HCT116 (cell line): ENCODE measurements around the gene NDUFS6. TPM values are rescaled to one million over a fixed set of nuclear protein-coding genes. Genes with fewer than 3 reads are reported as not detected.

Source experiments
- ATAC-seq: fragments of 200-7000 bp; cut with Tn5 transposase; 2 replicates; pipeline ENCODE4 v1.9.1; 2020; ENCODE audit warnings: mild to moderate bottlenecking, moderate library complexity
- BruUV-seq: library from RNA; stranded (reverse); fragments of 400-500 nt; replicated peaks from 2 replicates; lab custom pipeline; 2021; lab: Mats Ljungman, UMichigan
- CTCF ChIA-PET: fragments of 300-600 bp; sonication (Branson Sonifier 250); formaldehyde crosslinking; loops from one replicate; lab custom pipeline; 2021; ENCODE audit warnings: antibody characterized with exemption; lab: Charles Lee
- POLR2A ChIA-PET: fragments of 300-600, 350-600 bp; sonication (Branson Sonifier 250); formaldehyde crosslinking; loops from one replicate; lab custom pipeline; 2021; ENCODE audit warnings: antibody characterized with exemption; lab: Charles Lee
- RAD21 ChIA-PET, 2 experiments: fragments of 300-600 bp; sonication (Branson Sonifier 250); formaldehyde crosslinking; loops; one replicate each; lab custom pipeline; 2023; ENCODE audit warnings: low total read pairs in 2 of 2; ENCODE audit not compliant: uncharacterized antibody in 2 of 2, unreplicated experiment in 2 of 2, low non-redundant PET in 1 of 2; lab: Charles Lee
- DNase-seq: peaks from one replicate; pipeline ENCODE4 v3.0.0-alpha.2; 2010; ENCODE audit warnings: low read depth, low spot score
- H2AFZ ChIP-seq: fragments of 200-600 bp; shearing (Covaris generic), sonication (generic); 2 replicates; pipeline ENCODE4 v1.6.1; 2017; ENCODE audit warnings: low read depth, mixed run types, mixed read lengths, antibody characterized with exemption, low read length; ENCODE audit not compliant: poor library complexity, severe bottlenecking
- H3K27ac ChIP-seq: 2 replicates; pipeline ENCODE4 v1.5.1; 2012; ENCODE audit warnings: low read depth, low read length
- H3K27me3 ChIP-seq: fragments of 200-600 bp; sonication (generic); 2 replicates; pipeline ENCODE4 v1.6.1; 2016; ENCODE audit warnings: mixed run types, low read length, mixed read lengths; ENCODE audit not compliant: insufficient read depth
- H3K36me3 ChIP-seq, 2 experiments: fragments of 200-500 bp in 1 of 2; fragments of 200-600 bp in 1 of 2; sonication (Bioruptor generic) in 1 of 2; sonication (generic) in 1 of 2; 2 replicates each; pipeline versions ENCODE4 v1.5.1 to v1.6.1; 2014 to 2016; ENCODE audit warnings: low read length in 2 of 2, inconsistent platforms in 1 of 2, mixed read lengths in 1 of 2, mixed run types in 1 of 2; ENCODE audit not compliant: insufficient read depth in 2 of 2, control insufficient read depth in 1 of 2
- H3K4me1 ChIP-seq, 2 experiments: fragments of 200-600 bp in 1 of 2; sonication (generic) in 1 of 2; 2 replicates each; pipeline versions ENCODE4 v1.5.1 to v1.6.1; 2012 to 2017; ENCODE audit warnings: low read length in 2 of 2, inconsistent platforms in 1 of 2, mild to moderate bottlenecking in 1 of 2, mixed read lengths in 1 of 2, mixed run types in 1 of 2, moderate library complexity in 1 of 2; ENCODE audit not compliant: insufficient read depth in 2 of 2, control insufficient read depth in 1 of 2
- H3K4me2 ChIP-seq: fragments of 200-600 bp; sonication (generic); 2 replicates; pipeline ENCODE4 v1.6.1; 2017; ENCODE audit warnings: mixed run types, low read length, mixed read lengths
- H3K4me3 ChIP-seq, 2 experiments: fragments of 200-600 bp in 1 of 2; sonication (generic) in 1 of 2; replicated peaks in 1 of 2; 2 replicates each; pipeline ENCODE4 v1.5.1; 2011 to 2016; ENCODE audit warnings: low read length in 2 of 2, control low read depth in 1 of 2, low read depth in 1 of 2, mild to moderate bottlenecking in 1 of 2, mixed read lengths in 1 of 2, mixed run types in 1 of 2
- H3K79me2 ChIP-seq: fragments of 200-600 bp; sonication (generic); 2 replicates; pipeline ENCODE4 v1.6.1; 2017; ENCODE audit warnings: mild to moderate bottlenecking, mixed run types, low read length, moderate library complexity, mixed read lengths; ENCODE audit not compliant: insufficient read depth
- H3K9ac ChIP-seq: fragments of 200-600 bp; sonication (generic); 2 replicates; pipeline ENCODE4 v1.6.1; 2016; ENCODE audit warnings: low read length, mixed read lengths
- H3K9me2 ChIP-seq: fragments of 200-600 bp; sonication (generic), shearing (Covaris generic); 2 replicates; pipeline ENCODE4 v1.6.1; 2017; ENCODE audit warnings: mixed run types, mild to moderate bottlenecking, moderate library complexity; ENCODE audit not compliant: insufficient read depth
- H3K9me3 ChIP-seq, 2 experiments: fragments of 200-500 bp in 1 of 2; fragments of 200-600 bp in 1 of 2; sonication (Bioruptor generic) in 1 of 2; sonication (generic) in 1 of 2; 2 replicates each; pipeline ENCODE4 v1.6.1; 2014 to 2017; ENCODE audit warnings: low read length in 2 of 2, mixed read lengths in 2 of 2, inconsistent platforms in 1 of 2, low read depth in 1 of 2, mild to moderate bottlenecking in 1 of 2, mixed run types in 1 of 2, moderate library complexity in 1 of 2; ENCODE audit not compliant: control insufficient read depth in 1 of 2, insufficient read depth in 1 of 2
- H4K20me1 ChIP-seq: fragments of 200-600 bp; sonication (generic), shearing (Covaris generic); 2 replicates; pipeline ENCODE4 v1.6.1; 2017; ENCODE audit warnings: mixed run types, mild to moderate bottlenecking, moderate library complexity; ENCODE audit not compliant: insufficient read depth
- CBX3 ChIP-seq: IDR thresholded peaks from 2 replicates; pipeline ENCODE4 v1.6.1; 2012; ENCODE audit warnings: low read depth
- CEBPB ChIP-seq: IDR thresholded peaks from 2 replicates; pipeline ENCODE4 v1.6.1; 2012; ENCODE audit warnings: low read depth
- JUND ChIP-seq: IDR thresholded peaks from 2 replicates; pipeline ENCODE4 v1.6.1; 2012
- POLR2AphosphoS5 ChIP-seq: IDR thresholded peaks from 2 replicates; pipeline ENCODE4 v1.6.1; 2011; ENCODE audit warnings: mild to moderate bottlenecking, low read depth, low read length, moderate library complexity
- RAD21 ChIP-seq: IDR thresholded peaks from 2 replicates; pipeline ENCODE4 v1.6.1; 2012; ENCODE audit warnings: low read depth, mild to moderate bottlenecking
- SIN3A ChIP-seq: IDR thresholded peaks from 2 replicates; pipeline ENCODE4 v1.6.1; 2012; ENCODE audit warnings: low read depth
- TCF7L2 ChIP-seq: IDR thresholded peaks from 2 replicates; pipeline ENCODE4 v1.7.0; 2011; ENCODE audit warnings: borderline replicate concordance, inconsistent platforms; ENCODE audit not compliant: insufficient read depth, insufficient read length; ENCODE audit errors: extremely low read depth
- YY1 ChIP-seq: IDR thresholded peaks from 2 replicates; pipeline ENCODE4 v1.6.1; 2011; ENCODE audit warnings: low read length, low read depth, moderate library complexity, mild to moderate bottlenecking; ENCODE audit not compliant: insufficient replicate concordance; ENCODE audit errors: extremely low read depth
- ZNF274 ChIP-seq: fragments of 200-500 bp; sonication (Bioruptor generic); IDR thresholded peaks from 2 replicates; pipeline ENCODE4 v1.6.1; 2014; ENCODE audit warnings: mild to moderate bottlenecking, low read depth, low read length, inconsistent platforms
- intact Hi-C: fragments of 100-400 bp; cut with micrococcal nuclease; formaldehyde crosslinking; loops from 2 replicates; pipeline ENCODE4 v1.10.0; 2022
- total RNA-seq: library from RNA; stranded (reverse); gene quantifications from one replicate; pipeline ENCODE4 v1.2.1, GENCODE V29; 2021; ENCODE audit not compliant: unreplicated experiment
- TF ChIP-seq, protein P1 (sequence below): IDR thresholded peaks from 2 replicates; pipeline ENCODE4 v1.6.1; 2011; ENCODE audit warnings: mild to moderate bottlenecking, low read length, moderate library complexity; ENCODE audit not compliant: insufficient replicate concordance; ENCODE audit errors: extremely low read depth

NDUFS6 gene
- total RNA-seq, 1 experiment from 2014 or later: 43.8 TPM

DNA sequence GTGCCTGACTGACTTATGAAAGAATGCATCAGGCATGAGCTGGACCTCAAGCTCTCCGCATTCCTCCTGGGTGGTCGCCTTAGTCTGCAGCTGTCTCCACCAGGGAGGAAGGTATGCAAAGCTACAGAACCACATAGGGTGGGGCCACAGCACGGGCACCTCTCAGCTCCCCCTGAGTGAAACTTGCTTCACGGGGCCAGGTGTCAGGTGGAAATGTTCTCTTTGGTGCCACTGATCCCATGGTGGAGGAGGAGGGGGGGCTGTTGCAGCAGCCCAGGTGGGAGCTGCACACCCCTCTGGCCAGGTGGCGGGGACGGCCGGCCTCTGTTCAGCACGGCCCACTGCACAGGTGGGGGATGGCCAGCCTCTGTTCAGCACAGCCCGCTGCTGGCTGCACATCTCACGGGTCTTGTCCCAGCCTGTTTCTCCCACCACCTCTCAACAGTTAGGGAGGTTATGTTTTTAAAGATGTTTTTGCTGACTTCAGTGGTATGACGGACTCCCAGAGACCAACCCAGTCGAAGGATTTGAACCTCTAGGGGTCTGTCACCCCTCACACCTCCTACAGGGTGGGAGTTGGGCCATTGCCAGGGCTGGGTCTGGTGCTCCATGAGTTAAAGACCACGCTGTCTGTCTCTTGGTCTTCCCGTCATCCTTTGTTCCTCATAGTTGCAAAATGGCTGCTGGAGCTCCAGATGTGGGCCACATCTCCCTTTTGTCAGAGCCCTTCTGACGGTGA is 35.9 kb upstream of the NDUFS6 start:
- no peak overlapping the region for H3K4me3 ChIP-seq
- ChIA-PET CTCF (no interaction called here), RAD21 (no interaction called here), POLR2A (no interaction called here)
- H3K36me3 ChIP-seq: no peaks in the 10 kb centered on the region
- H3K4me1 ChIP-seq: no peaks in the 10 kb centered on the region
- intact Hi-C loops: no loop called here
- H3K9me3 ChIP-seq: no peaks in the 10 kb centered on the region
- TF ChIP-seq CEBPB (no peak), JUND (no peak), SIN3A (no peak), TCF7L2 (no peak), CBX3 (no peak), YY1 (no peak), ZNF274 (no peak), RAD21 (no peak), POLR2AphosphoS5 (no peak)
- TF ChIP-seq, protein P1, sequence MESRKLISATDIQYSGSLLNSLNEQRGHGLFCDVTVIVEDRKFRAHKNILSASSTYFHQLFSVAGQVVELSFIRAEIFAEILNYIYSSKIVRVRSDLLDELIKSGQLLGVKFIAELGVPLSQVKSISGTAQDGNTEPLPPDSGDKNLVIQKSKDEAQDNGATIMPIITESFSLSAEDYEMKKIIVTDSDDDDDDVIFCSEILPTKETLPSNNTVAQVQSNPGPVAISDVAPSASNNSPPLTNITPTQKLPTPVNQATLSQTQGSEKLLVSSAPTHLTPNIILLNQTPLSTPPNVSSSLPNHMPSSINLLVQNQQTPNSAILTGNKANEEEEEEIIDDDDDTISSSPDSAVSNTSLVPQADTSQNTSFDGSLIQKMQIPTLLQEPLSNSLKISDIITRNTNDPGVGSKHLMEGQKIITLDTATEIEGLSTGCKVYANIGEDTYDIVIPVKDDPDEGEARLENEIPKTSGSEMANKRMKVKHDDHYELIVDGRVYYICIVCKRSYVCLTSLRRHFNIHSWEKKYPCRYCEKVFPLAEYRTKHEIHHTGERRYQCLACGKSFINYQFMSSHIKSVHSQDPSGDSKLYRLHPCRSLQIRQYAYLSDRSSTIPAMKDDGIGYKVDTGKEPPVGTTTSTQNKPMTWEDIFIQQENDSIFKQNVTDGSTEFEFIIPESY: no peak
- no peaks in the 10 kb centered on the region for H3K9me2 ChIP-seq
- H2AFZ ChIP-seq: no peak overlapping the region
- H3K4me2 ChIP-seq: no peak overlapping the region
- no peak overlapping the region for H3K27ac ChIP-seq
- ATAC-seq: no peak
- no peak overlapping the region for H3K9ac ChIP-seq
- no peaks in the 10 kb centered on the region for H3K27me3 ChIP-seq
- no TSS peak for BruUV-seq
- no peak for DNase-seq
- no peaks in the 10 kb centered on the region for H3K79me2 ChIP-seq
- no peaks in the 10 kb centered on the region for H4K20me1 ChIP-seq
